Small intestine (tissue), 7 donors: ENCODE measurements around the gene FCRLA. TPM values are rescaled to one million over a fixed set of nuclear protein-coding genes. Genes with fewer than 3 reads are reported as not detected.
"Not testable (repeated sequence)": the region's sequence is repeated elsewhere in the genome, so short reads cannot be mapped to it uniquely, and the experiment has no call there.

Experiments used
- DNase-seq, 2 donors: peaks; one replicate each; pipeline versions ENCODE4 v3.0.0 to v3.0.0-alpha.2; 2013
- FAIRE-seq: peaks from 2 replicates; lab custom pipeline; 2012; peaks lifted over from hg19 to GRCh38; lab: Jason Lieb, UNC
- H3K27ac ChIP-seq, 3 donors: one replicate each; pipeline ENCODE4 v1.5.1; 2013; ENCODE audit warnings: low read length in 2 of 3, mild to moderate bottlenecking in 2 of 3, control low read depth in 1 of 3, inconsistent platforms in 1 of 3, low read depth in 1 of 3, moderate library complexity in 1 of 3
- H3K27me3 ChIP-seq, 3 donors: one replicate each; pipeline ENCODE4 v1.6.1; 2013; ENCODE audit warnings: low read length in 3 of 3, inconsistent platforms in 1 of 3; ENCODE audit not compliant: control insufficient read depth in 3 of 3, insufficient read depth in 3 of 3
- H3K36me3 ChIP-seq, 3 donors: one replicate each; pipeline ENCODE4 v1.6.1; 2013; ENCODE audit warnings: low read length in 3 of 3, inconsistent platforms in 1 of 3, low read depth in 1 of 3, mild to moderate bottlenecking in 1 of 3, moderate library complexity in 1 of 3; ENCODE audit not compliant: control insufficient read depth in 3 of 3, insufficient read depth in 2 of 3
- H3K4me1 ChIP-seq, 3 donors: one replicate each; pipeline ENCODE4 v1.6.1; 2013; ENCODE audit warnings: low read length in 2 of 3, inconsistent platforms in 1 of 3, low read depth in 1 of 3, mild to moderate bottlenecking in 1 of 3, moderate library complexity in 1 of 3; ENCODE audit not compliant: control insufficient read depth in 3 of 3, insufficient read depth in 2 of 3
- H3K4me3 ChIP-seq, 3 donors: one replicate each; pipeline ENCODE4 v1.5.1; 2013; ENCODE audit warnings: low read length in 3 of 3, control low read depth in 1 of 3, inconsistent platforms in 1 of 3, low read depth in 1 of 3, mild to moderate bottlenecking in 1 of 3, moderate library complexity in 1 of 3
- H3K9me3 ChIP-seq, 2 donors: one replicate each; pipeline ENCODE4 v1.6.1; 2013; ENCODE audit warnings: low read depth in 1 of 2, low read length in 1 of 2; ENCODE audit not compliant: control insufficient read depth in 2 of 2, insufficient read depth in 1 of 2
- WGBS, 3 donors: extraction: QIAGEN DNeasy Blood & Tissue Kit; methylation state at CpG; one replicate each; pipeline ENCODE4 v1.1.7; 2013; 5-methylcytosine and 5-hydroxymethylcytosine counted together
- polyA plus RNA-seq, 4 donors: library from polyadenylated mRNA; stranded (reverse) in 3 of 4; unstranded in 1 of 4; fragments of 200-250 nt in 3 of 4; fragments of 120-200 nt in 1 of 4; gene quantifications; one replicate each; pipeline versions ENCODE4 v1.2.1 to v1.2.3, GENCODE V29; 2013
- donor health status: healthy with polysubstance abuse.
- donor health status: control.
- donor health status: control.
- donor health status: Bipolar disorder and iron deficiency.
- donor health status: healthy.

Gene FCRLA
- polyA plus RNA-seq, 4 donors, result 0.21 to 1.4 TPM; not detected in 2

DNA sequence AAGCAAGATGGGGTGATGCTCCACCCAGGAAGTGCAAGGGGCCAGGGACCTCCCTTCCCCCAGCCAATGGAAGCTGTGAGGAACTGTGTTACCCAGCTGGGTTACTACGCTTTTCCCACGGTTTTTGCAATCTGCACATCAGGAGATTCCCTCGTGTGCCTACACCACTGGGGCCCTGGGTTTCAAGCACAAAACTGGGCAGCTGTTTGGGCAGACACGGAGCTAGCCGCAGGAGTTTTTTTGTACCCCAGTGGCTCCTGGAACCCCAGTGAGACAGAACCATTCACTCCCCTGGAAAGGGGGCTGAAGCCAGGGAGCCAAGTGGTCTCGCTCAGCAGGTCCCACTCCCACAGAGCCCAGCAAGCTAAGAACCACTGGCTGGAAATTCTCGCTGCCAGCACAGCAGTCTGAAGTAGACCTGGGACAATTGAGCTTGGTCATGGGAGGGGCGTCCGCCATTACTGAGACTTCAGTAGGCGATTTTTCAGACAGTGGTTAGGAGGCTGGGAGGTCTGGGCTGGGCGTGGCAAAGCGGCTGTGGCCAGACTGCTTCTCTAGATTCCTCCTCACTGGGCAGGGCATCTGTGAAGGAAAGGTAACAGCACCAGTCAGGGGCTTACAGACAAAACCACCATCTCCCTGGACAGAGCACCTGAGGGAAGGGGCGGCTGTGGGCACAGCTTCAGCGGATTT, 13.9 kb upstream of the FCRLA start:
- WGBS, 3 donors, result 84 to 90% (median 86%) methylated on average over 14 of the region's 14 CpGs
- FAIRE-seq, H3K4me1 ChIP-seq, H3K4me3 ChIP-seq, DNase-seq, H3K27me3 ChIP-seq, H3K36me3 ChIP-seq, H3K27ac ChIP-seq, H3K9me3 ChIP-seq: not testable (repeated sequence)

DNA sequence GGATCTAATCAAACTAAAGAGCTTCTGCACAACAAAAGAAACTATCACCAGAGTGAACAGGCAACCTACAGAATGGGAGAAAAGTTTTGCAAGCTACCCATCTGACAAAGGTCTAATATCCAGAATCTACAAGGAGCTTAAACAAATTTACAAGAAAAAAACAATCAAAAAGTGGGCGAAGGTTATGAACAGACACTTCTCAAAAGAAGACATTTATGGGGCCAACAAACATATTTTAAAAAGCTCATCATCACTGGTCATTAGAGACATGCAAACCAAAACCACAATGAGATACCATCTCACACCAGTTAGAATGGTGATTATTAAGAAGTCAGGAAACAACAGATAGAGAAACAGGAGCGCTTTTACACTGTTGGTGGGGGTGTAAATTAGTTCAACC, 8.7 kb upstream of the FCRLA start:
- not testable (repeated sequence) for H3K4me3 ChIP-seq, H3K9me3 ChIP-seq, H3K27ac ChIP-seq, FAIRE-seq, H3K27me3 ChIP-seq, H3K36me3 ChIP-seq, H3K4me1 ChIP-seq, DNase-seq
- WGBS, 3 donors, result 86 to 92% (median 87%) methylated on average over 2 of the region's 2 CpGs

DNA sequence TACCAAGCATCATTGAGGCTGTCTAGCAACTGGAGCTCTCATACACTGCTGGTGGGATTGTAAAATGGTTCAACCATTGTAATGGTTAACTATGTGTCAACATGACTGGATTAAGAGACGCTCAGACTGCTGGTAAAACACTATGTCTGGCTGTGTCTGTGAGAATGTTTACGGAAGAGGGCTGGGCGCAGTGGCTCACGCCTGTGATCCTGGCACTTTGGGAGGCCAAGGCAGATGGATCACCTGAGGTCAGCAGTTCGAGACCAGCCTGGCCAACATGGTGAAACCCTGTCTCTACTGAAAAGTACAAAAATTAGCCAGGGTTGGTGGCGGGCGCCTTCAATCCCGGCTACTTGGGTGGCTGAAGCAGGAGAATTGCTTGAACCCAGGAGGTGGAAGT, 4.8 kb upstream of the FCRLA start:
- Histone ChIP-seq H3K27me3 (peaks cover 0 to 5% (median 0%) of the 10 kb centered on the region in 3 donors), H3K4me3 (no peak overlapping the region), H3K4me1 (no peaks in the 10 kb centered on the region), H3K36me3 (no peaks in the 10 kb centered on the region), H3K9me3 (no peaks in the 10 kb centered on the region), H3K27ac (no peak overlapping the region)
- 37 to 64% (median 51%) methylated on average over 8 of the region's 8 CpGs for WGBS, 3 donors
- FAIRE-seq (no peak), DNase-seq (peak; percentile 7 to 80)

DNA sequence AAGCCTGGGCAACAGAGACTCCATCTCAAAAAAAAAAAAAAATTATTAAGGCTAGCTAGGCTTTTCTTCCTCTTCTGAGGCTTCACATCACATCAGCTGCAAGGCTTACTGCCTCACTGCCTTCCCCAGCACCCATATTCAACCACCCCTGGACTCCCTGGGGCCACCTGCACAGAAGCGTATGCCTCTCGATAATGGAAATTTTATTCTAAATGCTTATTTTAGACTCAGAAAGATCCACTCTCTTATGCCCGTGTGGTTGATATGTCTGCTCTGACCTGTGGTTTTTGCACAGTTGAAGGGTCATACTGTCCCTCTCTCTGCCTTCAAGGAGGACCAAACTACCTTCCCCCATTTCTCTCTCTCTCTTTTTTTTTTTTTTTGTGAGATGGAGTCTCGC, 1.5 kb upstream of the FCRLA start:
- FAIRE-seq (no peak), DNase-seq (no peak)
- H3K4me3 ChIP-seq, result no peak overlapping the region
- H3K27ac ChIP-seq, result no peak overlapping the region
- no peaks in the 10 kb centered on the region for H3K9me3 ChIP-seq
- no peaks in the 10 kb centered on the region for H3K36me3 ChIP-seq
- WGBS, 3 donors, result 65 to 84% (median 78%) methylated on average over 3 to 4 of the region's 4 CpGs
- H3K4me1 ChIP-seq, result no peaks in the 10 kb centered on the region
- peaks cover 0 to 2% (median 0%) of the 10 kb centered on the region in 3 donors for H3K27me3 ChIP-seq

DNA sequence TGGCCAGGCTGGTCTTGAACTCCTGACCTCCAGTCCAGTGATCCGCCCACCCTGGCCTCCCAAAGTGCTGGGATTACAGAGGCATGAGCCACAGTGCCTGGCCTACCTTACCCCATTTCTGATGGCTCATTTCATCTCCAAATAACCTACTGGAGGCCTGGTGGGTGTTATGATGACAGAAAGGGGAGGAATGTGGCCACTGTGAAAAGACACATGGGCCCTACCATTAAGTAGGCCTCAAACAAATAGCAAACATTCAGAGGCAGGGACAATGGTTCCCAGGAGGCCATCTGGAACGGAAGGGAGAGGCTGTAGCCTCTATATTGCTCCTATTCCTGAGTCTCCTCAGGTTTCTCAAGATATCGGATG, 932 bp upstream of the FCRLA start:
- Histone ChIP-seq H3K4me3 (no peak overlapping the region), H3K4me1 (no peaks in the 10 kb centered on the region)
- no peak for FAIRE-seq

DNA sequence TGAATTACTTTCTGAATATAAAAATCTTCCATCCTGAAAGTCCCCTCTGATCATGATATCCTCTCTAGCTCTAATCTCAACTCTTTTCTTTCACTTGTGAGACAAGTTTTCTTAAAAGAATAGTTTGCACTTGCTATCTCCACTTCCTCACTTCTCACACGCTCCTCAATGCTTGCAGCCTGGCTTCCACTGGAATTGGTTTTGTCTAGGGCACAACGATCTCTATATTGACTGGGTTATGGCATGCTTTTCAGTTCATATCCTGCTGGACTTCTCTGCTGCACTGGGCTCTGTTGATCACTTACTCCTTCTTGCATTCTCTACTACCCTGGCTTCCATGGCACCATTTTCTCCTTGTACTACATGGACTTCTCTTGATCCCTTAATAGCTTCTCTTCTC, 474 bp downstream of the FCRLA start:
- no peak for DNase-seq
- Histone ChIP-seq H3K4me1 (no peaks in the 10 kb centered on the region), H3K27me3 (peaks cover 0 to 7% (median 0%) of the 10 kb centered on the region in 3 donors), H3K27ac (no peak overlapping the region), H3K4me3 (no peak overlapping the region), H3K9me3 (no peaks in the 10 kb centered on the region), H3K36me3 (no peaks in the 10 kb centered on the region)
- WGBS, 3 donors, result 81 to 86% (median 82%) methylated on average over 2 of the region's 2 CpGs
- FAIRE-seq, result no peak

More for the DNA sequence above, 932 bp upstream of the FCRLA start:
- 72 to 76% (median 76%) methylated on average over 3 of the region's 3 CpGs for WGBS, 3 donors
- Histone ChIP-seq H3K9me3 (no peaks in the 10 kb centered on the region), H3K27ac (no peak overlapping the region), H3K27me3 (peaks cover 0 to 2% (median 0%) of the 10 kb centered on the region in 3 donors), H3K36me3 (no peaks in the 10 kb centered on the region)
- no peak for DNase-seq

DNA sequence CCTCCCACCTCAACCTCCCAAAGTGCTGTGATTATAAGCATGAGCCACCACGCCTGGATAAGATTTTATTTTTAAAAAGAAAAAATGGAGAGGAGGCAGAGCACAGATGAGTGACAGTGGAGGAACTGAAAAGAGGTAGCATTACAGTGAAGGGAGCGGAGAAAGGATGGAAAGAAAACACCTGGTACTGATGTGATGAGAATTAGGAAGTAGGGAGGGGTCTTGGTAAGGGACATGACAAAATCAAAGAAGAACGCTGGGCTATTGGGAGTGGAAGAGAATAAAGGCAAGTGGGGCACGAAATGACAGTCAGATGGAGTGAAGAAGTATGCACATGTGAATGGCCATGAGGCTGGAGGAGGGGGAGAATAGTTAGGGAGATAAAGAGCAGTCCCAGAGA, 2.3 kb downstream of the FCRLA start:
- 67 to 78% (median 68%) methylated on average over 4 of the region's 4 CpGs for WGBS, 3 donors
- no peaks in the 10 kb centered on the region for H3K9me3 ChIP-seq
- no peaks in the 10 kb centered on the region for H3K36me3 ChIP-seq
- peaks cover 0 to 11% (median 0%) of the 10 kb centered on the region in 3 donors for H3K27me3 ChIP-seq
- H3K27ac ChIP-seq, result no peak overlapping the region
- no peak for FAIRE-seq
- no peak for DNase-seq
- no peaks in the 10 kb centered on the region for H3K4me1 ChIP-seq
- no peak overlapping the region for H3K4me3 ChIP-seq

DNA sequence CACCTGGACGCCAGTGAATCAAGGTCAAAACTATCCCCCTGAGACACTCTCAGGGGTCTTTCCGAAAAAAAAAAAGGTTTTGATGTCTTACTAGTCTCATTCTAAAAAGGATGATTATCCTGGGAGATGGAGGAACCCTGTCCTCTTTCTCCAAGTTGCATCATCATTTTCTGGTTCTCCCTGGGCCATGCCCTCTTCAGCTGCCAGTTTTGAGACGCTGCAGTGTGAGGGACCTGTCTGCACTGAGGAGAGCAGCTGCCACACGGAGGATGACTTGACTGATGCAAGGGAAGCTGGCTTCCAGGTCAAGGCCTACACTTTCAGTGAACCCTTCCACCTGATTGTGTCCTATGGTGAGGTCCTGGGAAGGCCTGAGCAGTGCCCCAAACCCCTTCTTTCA, 3.5 kb downstream of the FCRLA start:
- no peaks in the 10 kb centered on the region for H3K9me3 ChIP-seq
- 65 to 79% (median 75%) methylated on average over 4 of the region's 4 CpGs for WGBS, 3 donors
- DNase-seq (no peak), FAIRE-seq (no peak)
- no peak overlapping the region for H3K4me3 ChIP-seq
- peaks cover 0 to 11% (median 0%) of the 10 kb centered on the region in 3 donors for H3K27me3 ChIP-seq
- no peaks in the 10 kb centered on the region for H3K4me1 ChIP-seq
- no peaks in the 10 kb centered on the region for H3K36me3 ChIP-seq
- H3K27ac ChIP-seq, result no peak overlapping the region
